Measurements from ENCODE around the gene IDH2.

DNA sequence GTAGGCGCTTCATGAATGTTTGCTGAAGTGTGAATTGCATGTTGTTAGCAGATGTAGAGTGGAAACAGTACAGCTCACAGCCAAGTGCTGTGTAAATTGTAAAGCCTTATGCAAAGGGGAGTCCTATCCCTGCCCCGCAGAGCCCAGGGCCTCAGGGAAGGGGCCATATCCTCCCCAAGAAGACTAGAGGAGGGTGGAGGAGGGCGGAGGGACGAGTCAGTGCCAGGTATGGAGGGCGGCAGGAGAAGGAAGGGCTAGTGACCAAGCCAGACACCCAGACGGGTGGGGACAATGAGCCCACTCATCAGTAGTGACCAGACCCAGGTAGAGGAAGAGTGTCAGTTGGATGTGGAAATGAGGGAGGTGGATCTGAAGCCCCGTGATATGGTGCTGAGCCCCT is 56.0 kb downstream of the IDH2 start:
- TF ChIP-seq, protein P1, sequence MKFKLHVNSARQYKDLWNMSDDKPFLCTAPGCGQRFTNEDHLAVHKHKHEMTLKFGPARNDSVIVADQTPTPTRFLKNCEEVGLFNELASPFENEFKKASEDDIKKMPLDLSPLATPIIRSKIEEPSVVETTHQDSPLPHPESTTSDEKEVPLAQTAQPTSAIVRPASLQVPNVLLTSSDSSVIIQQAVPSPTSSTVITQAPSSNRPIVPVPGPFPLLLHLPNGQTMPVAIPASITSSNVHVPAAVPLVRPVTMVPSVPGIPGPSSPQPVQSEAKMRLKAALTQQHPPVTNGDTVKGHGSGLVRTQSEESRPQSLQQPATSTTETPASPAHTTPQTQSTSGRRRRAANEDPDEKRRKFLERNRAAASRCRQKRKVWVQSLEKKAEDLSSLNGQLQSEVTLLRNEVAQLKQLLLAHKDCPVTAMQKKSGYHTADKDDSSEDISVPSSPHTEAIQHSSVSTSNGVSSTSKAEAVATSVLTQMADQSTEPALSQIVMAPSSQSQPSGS (tag by site-specific recombination; IDR thresholded peaks at IDR 0.05; ENCODE audit: low read depth) = no peak
- TF ChIP-seq ZNF561 (tag by site-specific recombination; IDR thresholded peaks at IDR 0.05; ENCODE audit: borderline replicate concordance) (no peak), ZBTB21 (tag by site-specific recombination; IDR thresholded peaks at IDR 0.05) (no peak), ZNF792 (tag by site-specific recombination; IDR thresholded peaks at IDR 0.05) (no peak), ZNF24 (tag by site-specific recombination; IDR thresholded peaks at IDR 0.05) (no peak), ZNF785 (tag by site-specific recombination; IDR thresholded peaks at IDR 0.05) (no peak), ZNF530 (tag by site-specific recombination; IDR thresholded peaks at IDR 0.05; ENCODE audit: low read depth) (no peak), HOXD13 (CRISPR knock-in tag; IDR thresholded peaks at IDR 0.05; ENCODE audit: borderline replicate concordance) (no peak)
- TF ChIP-seq, protein P2, sequence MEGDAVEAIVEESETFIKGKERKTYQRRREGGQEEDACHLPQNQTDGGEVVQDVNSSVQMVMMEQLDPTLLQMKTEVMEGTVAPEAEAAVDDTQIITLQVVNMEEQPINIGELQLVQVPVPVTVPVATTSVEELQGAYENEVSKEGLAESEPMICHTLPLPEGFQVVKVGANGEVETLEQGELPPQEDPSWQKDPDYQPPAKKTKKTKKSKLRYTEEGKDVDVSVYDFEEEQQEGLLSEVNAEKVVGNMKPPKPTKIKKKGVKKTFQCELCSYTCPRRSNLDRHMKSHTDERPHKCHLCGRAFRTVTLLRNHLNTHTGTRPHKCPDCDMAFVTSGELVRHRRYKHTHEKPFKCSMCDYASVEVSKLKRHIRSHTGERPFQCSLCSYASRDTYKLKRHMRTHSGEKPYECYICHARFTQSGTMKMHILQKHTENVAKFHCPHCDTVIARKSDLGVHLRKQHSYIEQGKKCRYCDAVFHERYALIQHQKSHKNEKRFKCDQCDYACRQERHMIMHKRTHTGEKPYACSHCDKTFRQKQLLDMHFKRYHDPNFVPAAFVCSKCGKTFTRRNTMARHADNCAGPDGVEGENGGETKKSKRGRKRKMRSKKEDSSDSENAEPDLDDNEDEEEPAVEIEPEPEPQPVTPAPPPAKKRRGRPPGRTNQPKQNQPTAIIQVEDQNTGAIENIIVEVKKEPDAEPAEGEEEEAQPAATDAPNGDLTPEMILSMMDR (tag by site-specific recombination; IDR thresholded peaks at IDR 0.05) = no peak
